ENCODE results near the gene RELN.

Gene RELN

GRCh38 chr7:103687951-103688350 lies 301.5 kb downstream of the RELN start:
- TF ChIP-seq, protein P1, sequence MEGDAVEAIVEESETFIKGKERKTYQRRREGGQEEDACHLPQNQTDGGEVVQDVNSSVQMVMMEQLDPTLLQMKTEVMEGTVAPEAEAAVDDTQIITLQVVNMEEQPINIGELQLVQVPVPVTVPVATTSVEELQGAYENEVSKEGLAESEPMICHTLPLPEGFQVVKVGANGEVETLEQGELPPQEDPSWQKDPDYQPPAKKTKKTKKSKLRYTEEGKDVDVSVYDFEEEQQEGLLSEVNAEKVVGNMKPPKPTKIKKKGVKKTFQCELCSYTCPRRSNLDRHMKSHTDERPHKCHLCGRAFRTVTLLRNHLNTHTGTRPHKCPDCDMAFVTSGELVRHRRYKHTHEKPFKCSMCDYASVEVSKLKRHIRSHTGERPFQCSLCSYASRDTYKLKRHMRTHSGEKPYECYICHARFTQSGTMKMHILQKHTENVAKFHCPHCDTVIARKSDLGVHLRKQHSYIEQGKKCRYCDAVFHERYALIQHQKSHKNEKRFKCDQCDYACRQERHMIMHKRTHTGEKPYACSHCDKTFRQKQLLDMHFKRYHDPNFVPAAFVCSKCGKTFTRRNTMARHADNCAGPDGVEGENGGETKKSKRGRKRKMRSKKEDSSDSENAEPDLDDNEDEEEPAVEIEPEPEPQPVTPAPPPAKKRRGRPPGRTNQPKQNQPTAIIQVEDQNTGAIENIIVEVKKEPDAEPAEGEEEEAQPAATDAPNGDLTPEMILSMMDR (IDR thresholded peaks at IDR 0.05), result no peak

DNA sequence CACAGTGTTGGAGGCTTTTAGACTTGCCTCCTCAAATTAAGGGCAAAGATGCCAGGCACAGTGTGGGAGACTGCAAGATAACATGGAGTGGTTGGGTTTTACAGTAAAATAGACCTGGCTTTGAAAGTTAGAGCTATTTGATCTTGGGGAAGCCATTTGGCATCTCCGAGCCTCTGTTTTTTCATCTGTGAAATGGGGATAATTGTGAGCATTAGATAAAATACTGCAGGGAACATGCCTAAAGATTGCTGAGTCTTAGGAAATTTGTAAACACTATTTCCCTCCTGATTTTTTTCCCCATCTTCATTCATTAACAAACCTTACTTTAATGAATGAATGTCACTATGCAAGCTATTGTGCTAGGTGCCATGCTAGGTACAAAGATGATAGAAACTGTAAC lies 302.2 kb downstream of the RELN start:
- TF ChIP-seq, protein P1 (IDR thresholded peaks at IDR 0.05), result no peak

DNA sequence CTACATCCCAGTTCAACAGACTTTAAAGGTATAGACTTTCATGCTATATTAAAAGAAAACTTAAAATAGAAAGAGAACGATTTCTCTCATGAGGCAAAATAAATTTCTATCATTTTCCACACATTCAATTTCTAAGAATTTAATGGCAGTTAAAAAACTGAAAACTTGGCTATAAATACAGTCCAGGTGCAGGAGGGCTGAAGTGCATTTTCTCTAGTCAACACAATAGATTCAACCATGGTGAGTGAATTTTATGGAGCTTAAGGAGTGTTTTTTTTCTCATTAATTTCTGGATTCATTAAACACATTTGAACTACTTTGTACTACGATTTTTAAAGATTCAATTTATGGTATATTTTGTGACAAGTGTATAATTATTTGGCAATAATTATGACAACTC lies 302.7 kb downstream of the RELN start:
- TF ChIP-seq, protein P1 (IDR thresholded peaks at IDR 0.05), result no peak

GRCh38 chr7:103686064-103686463 lies 303.4 kb downstream of the RELN start:
- TF ChIP-seq, protein P1 (IDR thresholded peaks at IDR 0.05), result no peak

GRCh38 chr7:103685646-103686045 lies 303.8 kb downstream of the RELN start:
- TF ChIP-seq, protein P1 (IDR thresholded peaks at IDR 0.05), result no peak

- TF ChIP-seq, protein P1 (IDR thresholded peaks at IDR 0.05), result no peak
Measured at GRCh38 chr7:103683348-103683747, 306.1 kb downstream of the RELN start.

DNA sequence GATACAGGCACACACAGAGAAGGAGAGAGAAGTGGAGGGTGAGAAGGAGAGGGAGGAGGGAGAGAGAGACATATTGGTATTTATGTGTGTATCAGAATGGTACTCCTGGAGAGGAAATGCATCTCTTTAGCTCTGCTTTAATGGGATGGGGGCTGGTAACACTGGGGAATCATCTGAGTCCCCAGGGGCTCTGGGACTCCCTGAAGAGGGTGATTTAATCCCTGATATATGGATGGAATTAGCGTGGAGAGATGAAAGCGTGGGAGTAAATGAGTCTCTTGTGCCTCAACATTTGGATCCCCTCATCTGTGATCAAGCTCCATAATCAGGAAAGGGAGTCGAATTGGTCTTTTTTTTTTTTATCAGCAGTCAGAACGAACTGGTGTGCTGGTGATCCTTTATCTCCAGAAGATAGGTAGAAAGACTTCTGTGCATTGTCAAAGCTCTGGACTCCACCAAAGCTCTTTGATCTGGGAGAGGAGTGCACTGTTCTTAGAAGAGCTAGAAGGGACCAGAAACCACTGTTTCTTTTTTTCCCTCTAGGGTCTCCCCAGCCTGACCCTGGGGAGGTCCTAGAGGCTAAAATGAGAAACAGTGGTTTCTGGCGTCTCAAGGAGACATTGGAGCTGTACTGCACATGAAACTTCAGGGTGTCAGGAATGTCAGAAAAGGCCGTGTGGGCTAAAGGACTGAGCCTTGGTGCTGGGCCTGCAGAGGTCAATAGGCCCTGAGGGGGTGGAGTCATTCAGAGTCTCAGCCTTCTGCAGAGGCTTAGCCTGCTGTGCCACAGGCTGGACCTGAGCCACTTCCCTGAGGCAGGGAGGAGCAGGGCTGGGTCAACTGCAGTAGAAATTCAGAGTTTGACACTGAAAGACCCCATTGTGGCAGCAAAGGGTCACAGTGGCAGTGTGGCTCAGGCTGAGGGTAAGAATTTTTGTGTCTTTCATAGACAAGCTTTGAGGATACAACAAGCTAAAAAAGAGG lies 309.0 kb downstream of the RELN start:
- TF ChIP-seq, protein P1 (IDR thresholded peaks at IDR 0.05), result no peak
